Progenitor cell of endocrine pancreas (in vitro differentiated cells): ENCODE data around the gene UBE2J2. TPM values are rescaled to one million over a fixed set of nuclear protein-coding genes. Genes with fewer than 3 reads are reported as not detected.

Source experiments
- DNase-seq: peaks from one replicate; pipeline ENCODE4 v3.0.0; 2021; ENCODE audit warnings: low spot score; ENCODE audit not compliant: unreplicated experiment
- H3K27ac Mint-ChIP-seq: 2 replicates; pipeline ENCODE4 v1.8.0; 2021; ENCODE audit warnings: mild to moderate bottlenecking, moderate library complexity, mixed read lengths
- H3K27me3 Mint-ChIP-seq: 2 replicates; pipeline ENCODE4 v1.8.0; 2021; ENCODE audit warnings: mixed read lengths
- H3K36me3 Mint-ChIP-seq: 2 replicates; pipeline ENCODE4 v1.8.0; 2022; ENCODE audit warnings: mixed read lengths; ENCODE audit not compliant: insufficient read depth
- H3K4me1 Mint-ChIP-seq: 2 replicates; pipeline ENCODE4 v1.8.0; 2021; ENCODE audit warnings: low read depth, mixed read lengths
- H3K4me3 Mint-ChIP-seq: 2 replicates; pipeline ENCODE4 v1.8.0; 2021; ENCODE audit warnings: low read depth, mild to moderate bottlenecking, moderate library complexity, mixed read lengths
- H3K9me3 Mint-ChIP-seq: 2 replicates; pipeline ENCODE4 v1.8.0; 2021; ENCODE audit warnings: low read depth, mixed read lengths
- total RNA-seq: library from RNA; stranded (reverse); gene quantifications from 2 replicates; pipeline ENCODE4 v1.2.1, GENCODE V29; 2021
- TF ChIP-seq, protein P1 (sequence below): fragments of 200-600 bp; sonication (generic); IDR thresholded peaks from one replicate; pipeline ENCODE4 v1.5.0; 2021; ENCODE audit warnings: antibody characterized with exemption, mild to moderate bottlenecking; ENCODE audit not compliant: unreplicated experiment

Gene UBE2J2
- total RNA-seq, 1 donor from 2014 or later = 73.6 TPM

DNA sequence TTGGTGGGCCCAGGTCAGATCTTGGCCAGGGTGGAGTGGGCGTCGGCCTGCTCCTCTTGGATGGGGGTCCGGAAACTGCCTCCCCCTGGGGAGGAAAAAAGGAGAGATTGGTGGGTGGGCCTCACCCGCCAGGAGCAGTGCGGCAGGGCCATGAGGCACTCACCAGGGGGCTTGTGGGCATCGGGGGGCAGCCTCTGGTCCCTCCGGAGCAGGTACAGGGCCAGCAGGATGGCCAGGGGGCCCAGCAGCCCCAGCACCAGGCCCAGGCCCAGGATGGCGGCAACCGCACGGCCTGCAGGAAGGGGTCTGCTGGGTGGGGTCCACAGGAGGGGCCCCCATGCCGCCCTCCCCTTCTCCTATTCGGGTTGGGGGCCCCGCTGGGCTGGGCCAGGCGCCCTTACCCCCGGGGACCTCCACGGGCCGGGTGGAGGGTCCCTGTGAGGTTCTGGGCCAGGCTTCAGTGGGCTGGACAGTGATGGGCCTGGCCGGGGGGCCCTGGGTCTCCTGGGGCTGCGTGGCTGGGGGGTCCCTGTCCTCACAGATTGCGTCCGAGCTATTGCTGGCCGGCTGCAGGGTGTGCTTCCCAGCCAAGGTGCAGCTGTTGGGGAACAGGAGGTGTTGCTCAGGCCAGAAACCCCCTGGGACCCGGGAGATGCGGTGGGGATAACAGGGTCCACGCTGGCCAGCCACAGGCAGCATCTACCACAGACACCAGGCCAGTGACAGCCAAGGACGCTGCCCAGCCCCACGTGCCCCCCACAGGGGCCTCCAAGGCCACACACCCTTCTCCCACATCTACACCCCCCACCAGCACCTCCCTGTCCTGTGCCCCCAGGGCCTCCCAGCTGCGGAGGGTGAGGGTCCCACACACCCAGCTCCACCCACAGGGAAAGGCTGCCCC lies 61.9 kb downstream of the UBE2J2 start:
- Mint-ChIP-seq H3K4me3 (no peak overlapping the region), H3K4me1 (no peaks in the 10 kb centered on the region), H3K27ac (no peak overlapping the region), H3K27me3 (peaks cover 1% of the 10 kb centered on the region), H3K36me3 (peaks cover 4% of the 10 kb centered on the region), H3K9me3 (no peaks in the 10 kb centered on the region)
- no peak for DNase-seq
- TF ChIP-seq, protein P1, sequence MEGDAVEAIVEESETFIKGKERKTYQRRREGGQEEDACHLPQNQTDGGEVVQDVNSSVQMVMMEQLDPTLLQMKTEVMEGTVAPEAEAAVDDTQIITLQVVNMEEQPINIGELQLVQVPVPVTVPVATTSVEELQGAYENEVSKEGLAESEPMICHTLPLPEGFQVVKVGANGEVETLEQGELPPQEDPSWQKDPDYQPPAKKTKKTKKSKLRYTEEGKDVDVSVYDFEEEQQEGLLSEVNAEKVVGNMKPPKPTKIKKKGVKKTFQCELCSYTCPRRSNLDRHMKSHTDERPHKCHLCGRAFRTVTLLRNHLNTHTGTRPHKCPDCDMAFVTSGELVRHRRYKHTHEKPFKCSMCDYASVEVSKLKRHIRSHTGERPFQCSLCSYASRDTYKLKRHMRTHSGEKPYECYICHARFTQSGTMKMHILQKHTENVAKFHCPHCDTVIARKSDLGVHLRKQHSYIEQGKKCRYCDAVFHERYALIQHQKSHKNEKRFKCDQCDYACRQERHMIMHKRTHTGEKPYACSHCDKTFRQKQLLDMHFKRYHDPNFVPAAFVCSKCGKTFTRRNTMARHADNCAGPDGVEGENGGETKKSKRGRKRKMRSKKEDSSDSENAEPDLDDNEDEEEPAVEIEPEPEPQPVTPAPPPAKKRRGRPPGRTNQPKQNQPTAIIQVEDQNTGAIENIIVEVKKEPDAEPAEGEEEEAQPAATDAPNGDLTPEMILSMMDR = no peak

DNA sequence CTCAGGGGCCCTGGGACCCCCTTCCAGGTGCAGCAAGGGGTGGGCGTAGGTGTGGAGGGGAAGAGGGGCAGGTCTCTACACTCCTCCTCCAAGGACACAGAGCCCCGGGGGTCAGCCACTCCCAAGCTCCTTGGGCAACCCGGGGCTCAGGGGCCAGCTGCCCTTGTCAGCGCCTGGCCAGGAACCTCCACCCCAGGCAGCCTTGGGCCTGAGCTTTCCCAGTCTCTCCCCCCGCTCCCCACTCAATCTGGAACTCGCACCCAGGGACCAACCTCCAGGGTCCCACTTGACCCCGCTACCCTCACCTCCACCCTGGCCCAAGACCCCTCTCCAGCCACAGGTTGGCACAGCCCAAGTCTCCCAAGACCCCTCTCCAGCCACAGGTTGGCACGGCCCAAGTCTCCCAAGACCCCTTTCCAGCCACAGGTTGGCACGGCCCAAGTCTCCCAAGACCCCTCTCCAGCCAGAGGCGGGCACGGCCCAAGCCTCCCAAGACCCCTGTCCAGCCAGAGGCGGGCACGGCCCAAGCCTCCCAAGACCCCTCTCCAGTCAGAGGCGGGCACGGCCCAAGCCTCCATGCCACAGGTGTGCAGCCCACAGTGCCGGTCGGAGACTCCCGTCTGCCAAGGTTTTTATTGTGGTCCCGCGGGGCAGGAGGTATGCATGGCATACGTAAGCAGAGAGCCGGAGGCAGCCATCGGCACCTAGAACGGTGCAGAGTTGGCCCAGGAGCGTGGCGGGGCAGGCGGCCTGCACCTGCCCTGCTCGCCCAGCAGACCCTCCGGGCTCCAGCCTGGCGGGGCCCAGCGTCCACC lies 62.7 kb downstream of the UBE2J2 start:
- no peaks in the 10 kb centered on the region for H3K9me3 Mint-ChIP-seq
- peaks cover 6% of the 10 kb centered on the region for H3K27me3 Mint-ChIP-seq
- H3K36me3 Mint-ChIP-seq = no peaks in the 10 kb centered on the region
- no peak overlapping the region for H3K4me3 Mint-ChIP-seq
- H3K27ac Mint-ChIP-seq = no peak overlapping the region
- no peak for DNase-seq
- no peaks in the 10 kb centered on the region for H3K4me1 Mint-ChIP-seq
- TF ChIP-seq, protein P1 = no peak

DNA sequence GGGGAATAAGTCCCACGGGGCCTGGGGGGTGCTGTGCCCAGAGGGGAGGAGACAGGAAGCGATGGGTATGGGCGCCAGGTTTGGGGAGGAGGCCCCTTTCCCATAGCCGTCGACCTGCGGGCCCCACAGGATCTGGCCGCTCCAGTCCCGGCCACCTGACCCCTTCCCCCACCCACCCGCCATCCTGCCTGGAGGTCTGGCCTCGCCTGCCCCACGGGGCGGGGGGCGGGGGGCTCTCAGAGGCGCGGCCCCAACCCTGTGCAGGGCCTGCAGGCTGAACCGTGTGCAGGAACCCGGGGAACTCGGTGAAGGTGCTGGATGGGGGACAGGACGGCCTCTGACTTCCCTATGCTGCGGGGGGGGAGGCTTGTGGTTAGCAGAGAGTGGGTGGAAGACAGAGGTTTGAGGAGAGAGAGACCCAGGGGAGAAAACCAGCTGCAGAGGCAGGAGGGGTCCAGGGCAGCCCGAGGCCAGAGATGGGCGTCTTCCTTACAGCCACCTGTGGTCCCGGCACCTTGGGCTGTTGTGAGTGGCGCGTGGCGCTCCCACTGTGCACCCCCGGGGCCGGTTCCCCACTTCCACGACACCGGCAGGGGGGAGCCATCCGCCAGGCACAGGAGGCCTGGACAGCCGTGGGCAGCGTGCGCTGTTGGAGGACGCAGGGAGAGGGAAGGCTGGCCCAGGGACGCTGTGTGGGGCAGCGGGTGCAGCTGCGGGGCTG lies 64.8 kb downstream of the UBE2J2 start:
- no peak for DNase-seq

DNA sequence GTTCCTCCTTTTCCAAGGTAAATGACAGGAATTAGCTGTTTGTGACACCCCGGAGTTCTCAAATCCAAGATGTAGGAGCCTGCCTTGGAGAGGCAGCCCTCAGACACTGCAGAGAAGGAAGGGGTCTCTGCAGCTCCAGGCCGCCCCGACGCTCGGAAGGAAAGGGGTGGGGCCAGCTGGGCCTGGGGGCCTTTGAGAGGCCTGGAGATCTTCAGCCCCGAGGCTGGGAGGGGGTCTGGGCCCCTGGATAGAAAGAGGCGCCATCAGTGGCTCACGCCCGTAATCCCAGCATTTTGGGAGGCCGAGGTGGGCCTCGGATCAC lies 66.1 kb downstream of the UBE2J2 start:
- no peak overlapping the region for H3K27ac Mint-ChIP-seq
- DNase-seq = no peak
- H3K9me3 Mint-ChIP-seq = no peaks in the 10 kb centered on the region
- H3K4me3 Mint-ChIP-seq = no peak overlapping the region
- H3K36me3 Mint-ChIP-seq = no peaks in the 10 kb centered on the region
- H3K4me1 Mint-ChIP-seq = no peaks in the 10 kb centered on the region
- peaks cover 6% of the 10 kb centered on the region for H3K27me3 Mint-ChIP-seq
- TF ChIP-seq, protein P1 = no peak

More for the DNA sequence above, 64.8 kb downstream of the UBE2J2 start:
- Mint-ChIP-seq H3K4me3 (no peak overlapping the region), H3K27me3 (peaks cover 6% of the 10 kb centered on the region), H3K4me1 (no peaks in the 10 kb centered on the region), H3K36me3 (no peaks in the 10 kb centered on the region), H3K27ac (no peak overlapping the region), H3K9me3 (no peaks in the 10 kb centered on the region)
- TF ChIP-seq, protein P1 = no peak

DNA sequence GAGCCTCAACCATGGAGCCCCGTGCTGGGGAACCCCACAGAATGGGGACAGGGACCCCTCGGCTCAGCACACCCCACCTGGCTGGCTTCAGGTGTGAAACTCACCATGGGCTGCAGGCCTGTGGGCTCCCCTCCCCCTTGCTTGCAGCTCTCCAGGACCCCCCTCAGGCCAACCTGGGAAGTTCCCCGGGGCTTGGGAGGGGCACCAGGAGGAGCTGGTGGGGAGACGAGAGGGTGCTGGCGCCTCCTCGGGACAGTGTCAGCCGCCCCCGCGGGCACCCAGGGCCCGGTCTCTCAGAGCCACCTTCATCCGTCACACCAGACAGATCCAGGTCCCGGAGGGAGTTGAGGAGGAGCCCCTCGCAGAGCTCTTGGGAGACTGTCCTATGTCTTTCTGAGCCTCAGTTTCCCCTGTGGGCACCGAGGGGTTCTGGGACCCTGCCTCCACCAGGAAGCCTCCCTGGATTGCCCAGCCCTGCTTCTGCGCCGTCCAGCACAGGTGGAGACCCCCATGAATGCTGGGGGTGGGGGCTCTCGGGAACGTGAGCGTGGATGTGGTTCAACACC lies 66.6 kb downstream of the UBE2J2 start:
- no peaks in the 10 kb centered on the region for H3K9me3 Mint-ChIP-seq
- H3K27me3 Mint-ChIP-seq = peaks cover 6% of the 10 kb centered on the region
- H3K4me3 Mint-ChIP-seq = peak overlapping the region; percentile 16
- H3K4me1 Mint-ChIP-seq = no peaks in the 10 kb centered on the region
- TF ChIP-seq, protein P1 = no peak
- no peak for DNase-seq
- no peaks in the 10 kb centered on the region for H3K36me3 Mint-ChIP-seq
- H3K27ac Mint-ChIP-seq = no peak overlapping the region
